GM18519 (cell line): ENCODE data around the gene MSH6.

ENCODE experiments used
- ATAC-seq: cut with Tn5 transposase; IDR thresholded peaks from one replicate; pipeline ENCODE4 v1.9.1; 2021; ENCODE audit warnings: mild to moderate bottlenecking, moderate library complexity; ENCODE audit not compliant: unreplicated experiment, low FRiP score

Gene MSH6, protein sequence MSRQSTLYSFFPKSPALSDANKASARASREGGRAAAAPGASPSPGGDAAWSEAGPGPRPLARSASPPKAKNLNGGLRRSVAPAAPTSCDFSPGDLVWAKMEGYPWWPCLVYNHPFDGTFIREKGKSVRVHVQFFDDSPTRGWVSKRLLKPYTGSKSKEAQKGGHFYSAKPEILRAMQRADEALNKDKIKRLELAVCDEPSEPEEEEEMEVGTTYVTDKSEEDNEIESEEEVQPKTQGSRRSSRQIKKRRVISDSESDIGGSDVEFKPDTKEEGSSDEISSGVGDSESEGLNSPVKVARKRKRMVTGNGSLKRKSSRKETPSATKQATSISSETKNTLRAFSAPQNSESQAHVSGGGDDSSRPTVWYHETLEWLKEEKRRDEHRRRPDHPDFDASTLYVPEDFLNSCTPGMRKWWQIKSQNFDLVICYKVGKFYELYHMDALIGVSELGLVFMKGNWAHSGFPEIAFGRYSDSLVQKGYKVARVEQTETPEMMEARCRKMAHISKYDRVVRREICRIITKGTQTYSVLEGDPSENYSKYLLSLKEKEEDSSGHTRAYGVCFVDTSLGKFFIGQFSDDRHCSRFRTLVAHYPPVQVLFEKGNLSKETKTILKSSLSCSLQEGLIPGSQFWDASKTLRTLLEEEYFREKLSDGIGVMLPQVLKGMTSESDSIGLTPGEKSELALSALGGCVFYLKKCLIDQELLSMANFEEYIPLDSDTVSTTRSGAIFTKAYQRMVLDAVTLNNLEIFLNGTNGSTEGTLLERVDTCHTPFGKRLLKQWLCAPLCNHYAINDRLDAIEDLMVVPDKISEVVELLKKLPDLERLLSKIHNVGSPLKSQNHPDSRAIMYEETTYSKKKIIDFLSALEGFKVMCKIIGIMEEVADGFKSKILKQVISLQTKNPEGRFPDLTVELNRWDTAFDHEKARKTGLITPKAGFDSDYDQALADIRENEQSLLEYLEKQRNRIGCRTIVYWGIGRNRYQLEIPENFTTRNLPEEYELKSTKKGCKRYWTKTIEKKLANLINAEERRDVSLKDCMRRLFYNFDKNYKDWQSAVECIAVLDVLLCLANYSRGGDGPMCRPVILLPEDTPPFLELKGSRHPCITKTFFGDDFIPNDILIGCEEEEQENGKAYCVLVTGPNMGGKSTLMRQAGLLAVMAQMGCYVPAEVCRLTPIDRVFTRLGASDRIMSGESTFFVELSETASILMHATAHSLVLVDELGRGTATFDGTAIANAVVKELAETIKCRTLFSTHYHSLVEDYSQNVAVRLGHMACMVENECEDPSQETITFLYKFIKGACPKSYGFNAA (N-terminal part only)

GRCh38 chr2:47782671-47783485, at the start of gene MSH6:
MSH6 (plus strand) TSS chr2:47783145; CDS start chr2:47783234, 89 bp downstream.
- peak; percentile 79 for ATAC-seq

GRCh38 chr2:47735136-47735869, 47.6 kb upstream of the MSH6 start:
- no peak for ATAC-seq

DNA sequence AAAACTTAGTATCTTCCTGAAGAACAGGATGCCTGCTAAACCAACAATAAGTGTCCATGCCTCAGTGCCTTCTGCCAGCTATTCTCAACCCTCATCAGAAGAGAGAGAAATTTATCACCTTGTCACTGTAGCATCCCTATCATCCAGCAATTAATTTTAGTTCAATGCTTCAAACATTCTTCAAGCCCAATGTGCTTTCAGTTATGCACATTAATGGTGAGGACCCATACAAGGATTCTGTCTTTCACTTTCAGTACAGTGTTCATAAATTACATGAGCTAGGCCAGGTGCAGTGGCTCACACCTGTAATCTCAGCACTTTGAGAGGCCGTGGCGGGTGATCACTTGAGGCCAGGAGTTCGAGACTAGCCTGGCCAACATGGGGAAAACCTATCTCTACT, 47.0 kb upstream of the MSH6 start:
- no peak for ATAC-seq

GRCh38 chr2:47737191-47737975, 45.6 kb upstream of the MSH6 start:
- no peak for ATAC-seq

DNA sequence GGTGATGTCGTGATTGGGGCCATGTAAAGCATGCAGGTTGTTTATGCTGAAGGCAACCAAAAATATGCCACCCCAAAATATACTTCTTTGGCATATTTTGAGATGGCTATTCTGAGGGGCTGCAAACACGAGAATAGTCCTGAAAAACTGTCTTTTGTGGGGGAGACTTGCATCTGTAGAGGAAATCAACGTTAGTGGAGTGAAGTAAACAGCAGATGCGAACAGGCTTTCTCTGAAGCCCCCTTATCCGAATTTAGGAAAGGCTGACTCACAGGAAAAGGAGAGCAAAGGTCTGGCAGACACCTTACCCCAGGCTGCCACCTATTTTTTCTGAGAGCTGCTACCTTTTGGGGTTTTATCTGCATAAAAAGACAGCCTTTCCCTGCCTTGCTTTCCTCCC, 44.6 kb upstream of the MSH6 start:
- no peak for ATAC-seq

DNA sequence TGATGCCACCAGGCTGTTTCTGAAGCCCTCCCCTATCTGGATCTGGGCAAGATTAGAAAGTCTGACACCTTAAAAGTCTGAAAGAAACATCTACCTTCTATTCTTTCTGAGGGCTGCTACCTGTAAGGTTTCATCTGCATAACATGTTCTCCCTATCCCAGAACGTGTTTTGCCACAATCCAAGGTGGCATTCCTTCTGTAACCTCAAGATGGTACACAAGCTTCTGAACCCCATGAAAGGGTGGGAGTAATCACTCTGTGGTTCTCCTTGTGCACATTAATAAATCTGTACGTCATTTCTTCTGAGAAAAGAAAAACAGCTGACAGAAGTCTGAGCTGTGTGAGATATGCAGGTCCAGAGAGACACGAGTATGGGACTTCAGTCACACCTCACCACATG, 41.8 kb upstream of the MSH6 start:
- ATAC-seq, result no peak

- no peak for ATAC-seq
Observed at GRCh38 chr2:47741637-47742036, 41.3 kb upstream of the MSH6 start.

- no peak for ATAC-seq
Observed at GRCh38 chr2:47744074-47744473, 38.9 kb upstream of the MSH6 start.

DNA sequence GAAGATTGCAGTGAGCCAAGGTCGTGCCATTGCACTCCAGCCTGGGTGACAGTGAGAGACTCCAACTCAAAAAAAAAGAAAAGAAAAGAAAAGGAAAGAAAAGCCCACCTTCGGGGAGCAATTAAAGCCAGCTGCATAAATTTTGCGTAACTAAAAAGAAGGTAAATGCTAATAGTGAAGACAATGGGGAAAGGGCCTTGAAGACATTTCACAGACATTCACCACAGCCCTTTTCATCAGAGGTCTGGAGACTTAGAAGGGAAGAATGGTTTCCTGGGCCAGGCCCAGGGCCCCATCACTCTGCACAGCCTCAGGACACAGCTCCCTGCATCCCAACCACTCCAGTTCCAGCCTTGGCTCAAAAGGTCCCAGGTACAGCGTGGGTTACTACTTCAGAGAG, 35.1 kb upstream of the MSH6 start:
- no peak for ATAC-seq

- no peak for ATAC-seq
Observed at GRCh38 chr2:47751856-47752414, 31.0 kb upstream of the MSH6 start.

GRCh38 chr2:47767497-47767844, 15.5 kb upstream of the MSH6 start:
- no peak for ATAC-seq

DNA sequence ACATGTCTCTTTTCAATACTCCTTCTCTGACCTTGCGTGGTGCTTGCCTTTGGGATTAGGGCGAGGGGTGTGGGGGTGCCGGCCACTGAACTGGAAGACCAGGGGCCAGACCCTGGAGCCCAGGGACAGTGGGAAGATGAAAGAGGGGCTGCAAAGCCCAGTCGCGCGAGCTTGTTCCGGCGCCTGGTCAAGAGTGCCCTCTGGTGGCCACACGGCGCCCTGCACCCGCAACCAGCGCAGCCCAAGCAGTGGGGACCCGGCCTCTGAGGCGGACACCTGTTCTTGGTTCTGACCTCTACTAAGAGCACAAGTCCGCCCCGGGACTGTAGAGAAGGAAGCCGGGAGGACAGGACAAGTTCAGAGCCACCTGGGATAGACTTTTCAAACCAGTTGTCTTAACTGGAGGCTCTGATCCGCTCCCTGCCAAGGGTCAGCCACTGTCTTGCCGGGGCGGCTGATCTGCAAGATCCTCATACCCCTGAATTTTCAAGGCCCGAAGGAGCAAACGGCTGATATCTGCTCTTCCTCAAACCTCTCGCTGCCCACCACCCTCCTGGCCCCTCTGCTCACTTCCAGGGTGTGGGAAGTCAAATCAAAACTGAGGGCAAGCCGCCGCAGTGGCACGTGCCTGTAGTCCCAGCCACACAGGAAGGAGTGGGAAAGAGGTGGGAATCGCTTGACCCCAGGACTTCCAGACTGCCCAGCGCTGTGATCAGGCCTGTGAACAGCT, 14.9 kb upstream of the MSH6 start:
- ATAC-seq, result no peak

DNA sequence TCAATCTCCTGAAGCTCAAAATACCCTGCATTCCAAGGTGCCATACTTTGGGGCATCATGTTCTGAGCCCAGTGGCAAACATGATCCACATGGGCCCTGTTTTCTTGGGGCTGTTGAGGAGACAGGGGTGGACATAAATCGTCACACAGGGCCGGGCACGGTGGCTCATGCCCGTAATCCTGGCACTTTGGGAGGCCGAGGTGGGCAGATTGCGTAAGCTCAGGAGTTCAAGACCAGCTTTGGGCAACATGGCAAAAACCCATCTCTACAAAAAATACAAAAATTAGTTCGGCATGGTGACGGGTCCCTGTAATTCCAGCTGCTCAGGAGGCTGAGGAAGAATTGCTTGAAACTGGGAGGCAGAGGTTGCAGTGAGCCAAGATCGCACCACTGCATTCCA, 13.6 kb upstream of the MSH6 start:
- no peak for ATAC-seq

DNA sequence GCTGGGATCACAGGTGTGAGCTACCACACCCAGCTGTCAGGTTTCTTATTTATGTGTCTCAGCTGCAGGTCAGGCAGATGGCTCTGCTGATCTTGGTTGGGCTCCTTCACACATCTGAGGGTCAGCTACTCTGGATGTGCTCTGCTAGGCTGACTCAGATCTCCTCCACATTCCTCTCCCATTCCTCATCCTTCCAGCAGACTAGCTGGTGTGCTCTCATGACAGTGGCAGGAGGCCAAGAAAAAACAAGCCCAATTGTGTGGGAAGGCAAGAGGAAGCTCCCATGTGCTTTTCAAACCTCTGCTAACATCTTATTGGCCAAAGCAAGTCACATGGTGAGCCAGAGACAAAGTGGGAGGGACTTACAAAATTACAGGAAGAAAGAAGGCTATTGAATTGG, 11.7 kb upstream of the MSH6 start:
- ATAC-seq, result no peak

GRCh38 chr2:47772343-47772742, 10.6 kb upstream of the MSH6 start:
- ATAC-seq, result no peak

- no peak for ATAC-seq
Observed at GRCh38 chr2:47774567-47774966, 8.4 kb upstream of the MSH6 start.

DNA sequence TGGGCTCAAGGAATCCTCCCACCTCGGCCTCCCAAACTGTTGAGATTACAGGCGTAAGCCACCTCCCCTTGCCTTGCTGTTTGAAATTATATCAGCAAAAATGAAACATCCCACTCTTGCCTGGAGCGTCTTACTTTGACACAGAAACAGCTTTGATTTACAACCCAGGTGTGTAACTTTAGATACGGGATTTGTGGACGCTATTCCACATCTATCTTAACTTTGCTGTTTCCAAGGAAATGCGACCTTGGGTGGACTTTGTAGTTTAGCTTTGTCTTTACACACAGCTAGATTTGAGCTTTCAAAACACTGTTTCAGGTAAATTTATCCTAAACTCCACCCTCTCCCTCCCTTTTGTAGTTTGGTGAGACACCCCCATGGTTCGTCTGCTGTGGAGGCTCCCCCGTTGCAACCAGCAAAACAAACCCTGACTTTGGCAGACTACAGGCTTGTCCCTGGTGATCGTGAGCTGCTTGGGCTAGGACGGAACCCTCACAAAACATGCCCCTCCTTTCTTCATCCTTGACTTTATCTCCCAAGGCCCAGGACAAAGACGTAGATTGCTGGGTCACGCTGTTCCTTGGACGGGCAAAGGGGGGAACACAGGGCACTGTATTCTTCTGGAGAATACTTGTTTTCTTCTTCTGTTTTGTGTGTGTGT, 5.5 kb upstream of the MSH6 start:
- no peak for ATAC-seq
